Erythroblast (primary cell): Measurements from ENCODE around the gene KRTAP10-12.

Experiments
- DNase-seq, 2 experiments: peaks; one replicate each; lab custom pipeline; 2025; lab: John Stamatoyannopoulos, UW
- GATA1 ChIP-seq: IDR thresholded peaks from 2 replicates; pipeline ENCODE4 v1.6.1; 2011; ENCODE audit warnings: low read depth, mild to moderate bottlenecking, control low read depth, low read length, moderate library complexity
- POLR2A ChIP-seq: IDR thresholded peaks from 2 replicates; pipeline ENCODE4 v1.6.1; 2011; ENCODE audit warnings: mild to moderate bottlenecking, low read length

The KRTAP10-12 gene

DNA sequence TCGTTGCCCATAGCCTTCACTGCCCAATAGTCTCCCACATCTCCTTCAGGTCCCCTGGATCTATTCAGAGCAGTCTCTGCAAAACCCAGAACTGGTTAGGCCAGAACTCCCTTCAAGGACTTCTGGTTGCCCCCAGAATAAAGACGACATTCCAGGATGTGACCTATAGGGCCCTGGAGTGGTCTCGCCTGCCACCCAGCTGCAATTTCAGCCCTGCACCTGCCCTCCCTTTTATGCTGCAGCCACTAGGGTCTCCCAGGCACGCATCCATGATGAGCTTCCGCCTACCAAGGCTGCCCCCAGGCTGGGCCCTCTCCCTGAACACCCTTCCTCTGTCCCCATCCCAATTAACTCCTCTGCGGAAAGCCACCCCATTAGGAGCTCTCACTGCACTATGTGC, 21.6 kb downstream of the KRTAP10-12 start:
- DNase-seq = no peak
- TF ChIP-seq GATA1 (no peak), POLR2A (no peak)

DNA sequence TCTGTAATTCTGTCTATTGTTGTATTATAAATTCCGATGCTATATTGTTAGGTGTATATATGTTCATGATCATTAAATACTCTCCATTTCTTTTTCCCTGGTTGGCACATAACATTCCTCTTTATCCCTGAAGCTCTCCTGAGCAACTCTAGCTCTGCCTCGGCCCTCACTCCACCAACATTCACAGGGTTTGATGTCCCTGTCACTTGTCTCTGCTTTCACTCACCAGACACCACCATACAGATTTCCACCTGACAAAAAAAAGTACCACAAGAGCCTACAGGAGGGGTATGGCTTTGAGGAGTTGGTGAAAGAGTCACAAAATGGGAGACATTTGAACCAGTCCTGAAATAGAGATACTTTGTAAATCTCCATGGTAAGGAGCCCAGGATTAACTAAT, 23.2 kb downstream of the KRTAP10-12 start:
- DNase-seq = no peak

GRCh38 chr21:44722731-44723130, 25.8 kb downstream of the KRTAP10-12 start:
- TF ChIP-seq POLR2A (no peak), GATA1 (no peak)
- no peak for DNase-seq

More for the DNA sequence above, 23.2 kb downstream of the KRTAP10-12 start:
- no peak for TF ChIP-seq POLR2A
- no peak for TF ChIP-seq GATA1

GRCh38 chr21:44723177-44724131, 26.5 kb downstream of the KRTAP10-12 start:
- TF ChIP-seq POLR2A = no peak
- DNase-seq = no peak

DNA sequence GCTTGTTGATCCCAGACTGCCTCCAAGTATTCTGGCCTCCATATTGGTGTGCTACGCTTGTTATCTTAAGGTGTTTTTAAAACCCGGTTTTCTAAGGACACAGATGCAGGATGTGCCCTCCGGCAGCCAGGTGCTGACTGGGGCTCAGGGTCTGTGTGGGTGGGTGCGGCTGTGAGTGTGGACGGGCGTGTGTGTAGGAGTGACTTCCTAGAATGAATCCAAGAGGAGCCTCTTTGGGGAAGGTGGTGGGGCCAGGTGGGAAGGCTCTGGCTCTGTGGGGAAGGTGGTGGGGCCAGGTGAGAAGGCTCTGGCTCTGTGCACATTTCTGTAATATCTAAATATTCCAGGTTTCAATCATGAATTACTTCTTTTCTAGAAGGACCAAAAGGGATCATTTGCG, 27.2 kb downstream of the KRTAP10-12 start:
- no peak for DNase-seq
- no peak for TF ChIP-seq POLR2A
- no peak for TF ChIP-seq GATA1

DNA sequence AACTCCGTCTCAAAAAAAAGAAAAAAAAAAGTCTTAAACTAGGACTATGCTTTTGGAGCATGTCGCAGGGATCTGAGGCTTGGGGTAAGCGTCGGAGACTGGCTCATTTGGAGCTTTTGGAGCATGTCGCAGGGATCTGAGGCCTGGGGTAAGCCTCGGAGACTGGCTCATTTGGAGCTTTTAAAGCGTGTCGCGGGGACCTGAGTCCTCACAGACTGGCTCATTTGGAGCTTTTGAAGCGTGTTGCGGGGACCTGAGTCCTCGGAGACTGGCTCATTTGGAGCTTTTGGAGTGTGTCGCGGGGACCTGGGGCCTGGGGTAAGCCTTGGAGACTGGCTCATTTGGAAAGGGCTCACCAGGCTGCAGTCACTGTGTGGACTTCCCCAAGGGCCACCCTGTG, 28.0 kb downstream of the KRTAP10-12 start:
- TF ChIP-seq GATA1 (no peak), POLR2A (no peak)
- DNase-seq = no peak

- TF ChIP-seq POLR2A (no peak), GATA1 (no peak)
- DNase-seq = no peak
Measured at GRCh38 chr21:44726826-44727225, 29.9 kb downstream of the KRTAP10-12 start.

- TF ChIP-seq POLR2A (no peak), GATA1 (no peak)
- DNase-seq = no peak
Measured at GRCh38 chr21:44727321-44727720, 30.3 kb downstream of the KRTAP10-12 start.

DNA sequence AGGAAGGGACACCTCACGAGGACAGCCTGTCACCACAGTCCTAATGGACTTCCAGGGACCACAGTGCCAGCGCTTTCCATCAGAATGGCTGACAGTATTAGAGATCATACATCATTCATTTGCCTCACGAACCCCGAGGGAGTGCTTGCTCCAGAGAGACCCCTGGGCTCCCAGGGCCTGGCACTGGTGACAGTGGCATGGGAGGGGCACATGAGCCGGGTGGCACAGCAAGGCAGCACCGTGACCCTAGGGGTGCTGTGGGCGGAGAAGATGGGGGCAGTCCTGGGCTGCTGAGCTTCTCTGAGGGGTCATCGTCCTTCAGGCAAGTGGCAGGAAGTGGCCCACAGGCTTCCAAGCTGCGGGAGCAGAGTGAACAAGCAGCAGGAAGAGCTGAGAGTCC, 30.8 kb downstream of the KRTAP10-12 start:
- TF ChIP-seq POLR2A (no peak), GATA1 (no peak)
- no peak for DNase-seq

DNA sequence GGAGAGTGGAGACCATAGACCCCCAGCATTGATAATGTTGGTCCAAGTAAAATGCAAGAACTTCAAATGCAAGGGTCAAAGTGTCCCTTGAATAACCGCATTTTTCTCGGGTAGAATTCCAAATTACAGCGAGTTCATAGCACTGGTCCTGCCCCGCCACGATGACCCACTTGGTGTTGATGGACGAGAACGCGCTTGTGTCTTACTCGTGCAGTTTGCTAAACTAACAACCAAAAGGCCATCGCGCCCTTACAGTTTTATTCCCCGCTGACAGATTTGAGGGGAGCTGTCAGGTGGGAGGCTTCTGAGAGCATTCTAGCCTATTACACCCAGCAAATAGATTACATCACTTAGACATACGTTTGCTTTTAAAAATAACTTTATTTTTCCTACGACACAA, 31.7 kb downstream of the KRTAP10-12 start:
- TF ChIP-seq GATA1 (no peak), POLR2A (no peak)
- no peak for DNase-seq

GRCh38 chr21:44729336-44730027, 32.5 kb downstream of the KRTAP10-12 start:
- no peak for DNase-seq
- no peak for TF ChIP-seq GATA1
- no peak for TF ChIP-seq POLR2A

DNA sequence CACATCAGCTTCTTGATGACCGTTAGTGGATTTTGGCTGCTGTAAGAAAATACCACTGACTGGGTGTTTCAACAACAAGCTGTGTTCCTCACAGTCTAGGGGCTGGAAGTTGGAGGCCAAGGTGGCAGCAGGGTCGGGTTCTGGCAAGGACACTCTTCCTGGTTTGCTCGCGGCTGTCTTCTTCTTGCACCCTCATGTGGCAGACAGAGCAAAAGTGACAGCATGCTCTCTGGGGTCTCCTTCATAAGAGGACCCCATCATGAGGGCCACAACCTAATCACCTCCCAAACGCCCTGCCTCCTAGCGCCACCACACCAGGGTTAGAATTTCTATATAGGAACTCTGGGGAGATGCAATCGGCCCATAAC, 33.0 kb downstream of the KRTAP10-12 start:
- DNase-seq = no peak
- TF ChIP-seq POLR2A = no peak
- TF ChIP-seq GATA1 = no peak

DNA sequence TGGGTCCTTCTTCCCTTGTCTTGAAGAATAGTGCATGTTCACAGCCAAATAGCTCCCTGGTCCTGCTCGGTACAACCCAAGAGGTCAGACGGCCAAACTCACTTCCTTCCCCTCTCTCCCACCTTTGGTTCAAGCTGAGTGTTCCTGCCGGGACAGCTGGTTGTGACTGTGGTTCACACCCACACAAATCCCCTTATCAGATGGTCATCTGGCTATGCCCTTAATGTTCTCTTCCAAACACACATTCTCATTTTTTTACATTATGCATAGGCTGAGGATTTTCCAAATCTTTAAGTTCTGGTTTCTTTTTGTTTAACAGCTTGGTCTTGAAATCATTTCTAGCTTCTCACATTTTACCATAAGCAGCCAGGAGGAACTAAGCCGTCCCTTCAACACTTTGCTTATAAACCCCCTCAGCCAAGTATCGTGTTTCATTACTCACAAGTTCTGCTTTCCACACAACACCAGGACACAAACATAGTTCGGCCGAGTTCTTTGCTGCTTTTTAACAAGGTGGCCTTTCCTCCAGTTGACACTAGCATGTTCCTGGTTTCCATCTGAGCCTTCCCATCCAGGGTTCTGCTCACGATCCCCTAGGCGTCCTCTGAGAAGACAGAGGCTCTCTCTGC, 34.1 kb downstream of the KRTAP10-12 start:
- no peak for DNase-seq
- TF ChIP-seq POLR2A = no peak
- TF ChIP-seq GATA1 = no peak

DNA sequence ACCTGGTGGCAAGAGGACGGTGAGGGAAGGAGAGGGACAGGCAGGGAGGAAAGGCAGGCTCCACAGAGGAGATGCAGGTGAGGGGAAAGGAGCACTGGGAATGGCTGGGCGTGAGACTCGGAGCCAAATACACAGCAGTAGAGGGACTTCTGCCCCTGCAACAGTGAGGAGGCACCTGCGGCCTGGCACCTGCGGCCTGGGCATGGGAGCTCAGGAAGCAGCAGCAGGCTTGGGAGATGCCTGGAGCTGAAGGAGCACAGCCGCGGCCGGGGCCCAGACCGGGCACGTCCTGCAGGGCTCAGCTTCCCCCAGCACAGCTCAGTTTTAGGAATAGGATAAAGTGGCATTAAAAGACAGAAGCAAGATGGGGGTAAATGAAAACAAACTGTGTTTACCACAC, 35.3 kb downstream of the KRTAP10-12 start:
- DNase-seq = no peak
- TF ChIP-seq GATA1 (no peak), POLR2A (no peak)
